Prostate gland (tissue), 2 donors: ENCODE data around the gene LONP2. TPM values are rescaled to one million over a fixed set of nuclear protein-coding genes. Genes with fewer than 3 reads are reported as not detected.

Experiments
- DNase-seq: peaks from one replicate; pipeline ENCODE4 v3.0.0-alpha.2; 2019; ENCODE audit warnings: low spot score
- H3K27ac ChIP-seq, 2 donors: fragments of 200-600 bp; sonication (generic); 2 replicates each; pipeline ENCODE4 v1.5.1; 2017 to 2019
- H3K27me3 ChIP-seq: fragments of 200-600 bp; sonication (generic); replicated peaks from 2 replicates; pipeline ENCODE4 v1.5.1; 2019; ENCODE audit not compliant: insufficient read depth
- H3K36me3 ChIP-seq, 2 donors: fragments of 200-600 bp; sonication (generic); 1 replicate in 1 of 2; 2 replicates in 1 of 2; pipeline versions ENCODE4 v1.5.1 to v1.8.1; 2017 to 2019
- H3K4me1 ChIP-seq: fragments of 200-600 bp; sonication (generic); replicated peaks from 2 replicates; pipeline ENCODE4 v1.5.1; 2019
- H3K4me3 ChIP-seq, 2 donors: fragments of 200-600 bp; sonication (generic); 2 replicates each; pipeline ENCODE4 v1.5.1; 2017 to 2019
- H3K9me3 ChIP-seq: fragments of 200-600 bp; sonication (generic); 2 replicates; pipeline ENCODE4 v1.5.1; 2017
- CTCF ChIP-seq, 4 experiments: fragments of 200-600 bp in 2 of 4; fragments of 450-650 bp in 2 of 4; sonication (generic) in 2 of 4; IDR thresholded peaks; 1 replicate in 3 of 4; 2 replicates in 1 of 4; pipeline ENCODE4 v1.5.1; 2016 to 2019; ENCODE audit warnings: antibody characterized with exemption in 4 of 4, mild to moderate bottlenecking in 2 of 4, moderate library complexity in 2 of 4
- POLR2A ChIP-seq: fragments of 450-650 bp; IDR thresholded peaks from one replicate; pipeline ENCODE4 v1.6.1; 2016; ENCODE audit warnings: antibody characterized with exemption, mild to moderate bottlenecking
- POLR2AphosphoS5 ChIP-seq: sonication (generic); formaldehyde crosslinking; IDR thresholded peaks from one replicate; pipeline ENCODE4 v1.6.1; 2017; ENCODE audit warnings: antibody characterized with exemption
- WGBS: methylation state at CpG from one replicate; pipeline ENCODE4 v1.1.5; 2018; 5-methylcytosine and 5-hydroxymethylcytosine counted together
- intact Hi-C: fragments of 100-400 bp; cut with DNase I; formaldehyde crosslinking; loops from one replicate; pipeline ENCODE4 v1.14.2; 2022
- total RNA-seq, 2 donors: library from RNA; depleted of rRNA; stranded (reverse); fragments of >200 nt; gene quantifications; one replicate each; pipeline ENCODE4 v1.1.0, GENCODE V29; 2016

Gene LONP2
- total RNA-seq, 2 donors from 2014 or later, result 74.6 to 81.0 TPM

GRCh38 chr16:48292452-48292851 lies 48.4 kb downstream of the LONP2 start:
- WGBS, result 50% methylated on average over 2 of the region's 2 CpGs
- Histone ChIP-seq H3K4me3 (no peak overlapping the region), H3K27ac (peak overlapping the region in 1 of 2 donors; percentile 31), H3K9me3 (no peaks in the 10 kb centered on the region), H3K27me3 (no peaks in the 10 kb centered on the region), H3K36me3 (peaks cover 0 to 6% of the 10 kb centered on the region in 2 donors), H3K4me1 (peaks cover 4% of the 10 kb centered on the region)
- TF ChIP-seq POLR2A (no peak), CTCF (IDR thresholded peaks at IDR 0.05) (no peak), POLR2AphosphoS5 (no peak)
- intact Hi-C loops, result no loop called here
- DNase-seq, result no peak

- no peaks in the 10 kb centered on the region for H3K9me3 ChIP-seq
- H3K27ac ChIP-seq, result peak overlapping the region; percentile 50 to 65
- DNase-seq, result no peak
- WGBS, result 81% methylated on average over 1 of the region's 1 CpG
- no peak overlapping the region for H3K4me3 ChIP-seq
- intact Hi-C loops, result no loop called here
- TF ChIP-seq POLR2AphosphoS5 (no peak), POLR2A (no peak), CTCF (IDR thresholded peaks at IDR 0.05) (no peak)
- peaks cover 4% of the 10 kb centered on the region for H3K4me1 ChIP-seq
- H3K27me3 ChIP-seq, result no peaks in the 10 kb centered on the region
- H3K36me3 ChIP-seq, result peaks cover 0 to 6% of the 10 kb centered on the region in 2 donors
These were observed 50.6 kb downstream of the LONP2 start for GRCh38 chr16:48294724-48295123.

GRCh38 chr16:48295488-48296281 lies 51.6 kb downstream of the LONP2 start:
- intact Hi-C loops, result no loop called here
- DNase-seq, result peak; percentile 63
- peak overlapping the region; percentile 50 to 65 for H3K27ac ChIP-seq
- H3K4me3 ChIP-seq, result no peak overlapping the region
- no peaks in the 10 kb centered on the region for H3K27me3 ChIP-seq
- no peak for TF ChIP-seq POLR2A
- TF ChIP-seq POLR2AphosphoS5, result peak; percentile 72
- peaks cover 4% of the 10 kb centered on the region for H3K4me1 ChIP-seq
- peaks cover 0 to 6% of the 10 kb centered on the region in 2 donors for H3K36me3 ChIP-seq
- 50% methylated on average over 1 of the region's 1 CpG for WGBS
- H3K9me3 ChIP-seq, result no peaks in the 10 kb centered on the region

- no peaks in the 10 kb centered on the region for H3K27me3 ChIP-seq
- no peak for DNase-seq
- intact Hi-C loops, result no loop called here
- WGBS, result 96% methylated on average over 4 of the region's 4 CpGs
- peaks cover 4% of the 10 kb centered on the region for H3K4me1 ChIP-seq
- peaks cover 0 to 6% of the 10 kb centered on the region in 2 donors for H3K36me3 ChIP-seq
- no peak for TF ChIP-seq POLR2A
- TF ChIP-seq POLR2AphosphoS5, result no peak
- TF ChIP-seq CTCF (IDR thresholded peaks at IDR 0.05), result no peak
- H3K9me3 ChIP-seq, result no peaks in the 10 kb centered on the region
- H3K4me3 ChIP-seq, result no peak overlapping the region
- H3K27ac ChIP-seq, result no peak overlapping the region
These were observed 55.4 kb downstream of the LONP2 start for GRCh38 chr16:48299471-48299870.

GRCh38 chr16:48300391-48300856 lies 56.3 kb downstream of the LONP2 start:
- intact Hi-C loops, result no loop called here
- Histone ChIP-seq H3K9me3 (no peaks in the 10 kb centered on the region), H3K27ac (no peak overlapping the region), H3K27me3 (no peaks in the 10 kb centered on the region), H3K4me3 (no peak overlapping the region), H3K36me3 (peaks cover 0 to 6% of the 10 kb centered on the region in 2 donors), H3K4me1 (peaks cover 4% of the 10 kb centered on the region)
- no peak for DNase-seq
- TF ChIP-seq POLR2A (no peak), CTCF (IDR thresholded peaks at IDR 0.05) (no peak), POLR2AphosphoS5 (no peak)
- 59% methylated on average over 1 of the region's 1 CpG for WGBS
